C4-2B (cell line): Measurements from ENCODE around the gene ASPN.

Experiments used
- ZFX ChIP-seq: fragments of 450-650 bp; IDR thresholded peaks from 2 replicates; pipeline ENCODE4 v1.6.1; 2017
- TF ChIP-seq, protein P1 (sequence below): fragments of 450-650 bp; conservative IDR thresholded peaks from 2 replicates; pipeline ENCODE4 v1.5.1; 2017; ENCODE audit warnings: mild to moderate bottlenecking

DNA sequence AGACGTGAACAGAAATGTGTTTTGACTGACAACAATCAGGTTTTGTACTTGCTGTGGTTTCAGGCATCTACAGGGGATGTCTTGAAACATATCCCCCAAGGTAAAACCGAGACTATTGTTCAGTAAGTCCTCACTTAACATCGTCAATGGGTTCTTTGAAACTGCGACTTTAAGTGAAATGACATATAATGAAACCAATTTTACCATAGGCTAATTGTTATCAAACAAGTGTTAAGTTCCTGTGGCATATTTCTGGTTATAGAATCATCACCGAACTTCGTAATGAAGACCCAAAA is 41.6 kb downstream of the ASPN start:
- TF ChIP-seq, protein P1, sequence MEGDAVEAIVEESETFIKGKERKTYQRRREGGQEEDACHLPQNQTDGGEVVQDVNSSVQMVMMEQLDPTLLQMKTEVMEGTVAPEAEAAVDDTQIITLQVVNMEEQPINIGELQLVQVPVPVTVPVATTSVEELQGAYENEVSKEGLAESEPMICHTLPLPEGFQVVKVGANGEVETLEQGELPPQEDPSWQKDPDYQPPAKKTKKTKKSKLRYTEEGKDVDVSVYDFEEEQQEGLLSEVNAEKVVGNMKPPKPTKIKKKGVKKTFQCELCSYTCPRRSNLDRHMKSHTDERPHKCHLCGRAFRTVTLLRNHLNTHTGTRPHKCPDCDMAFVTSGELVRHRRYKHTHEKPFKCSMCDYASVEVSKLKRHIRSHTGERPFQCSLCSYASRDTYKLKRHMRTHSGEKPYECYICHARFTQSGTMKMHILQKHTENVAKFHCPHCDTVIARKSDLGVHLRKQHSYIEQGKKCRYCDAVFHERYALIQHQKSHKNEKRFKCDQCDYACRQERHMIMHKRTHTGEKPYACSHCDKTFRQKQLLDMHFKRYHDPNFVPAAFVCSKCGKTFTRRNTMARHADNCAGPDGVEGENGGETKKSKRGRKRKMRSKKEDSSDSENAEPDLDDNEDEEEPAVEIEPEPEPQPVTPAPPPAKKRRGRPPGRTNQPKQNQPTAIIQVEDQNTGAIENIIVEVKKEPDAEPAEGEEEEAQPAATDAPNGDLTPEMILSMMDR = no peak
- no peak for TF ChIP-seq ZFX
